Central memory CD8-positive, alpha-beta T cell (primary cell): Measurements from ENCODE around the gene COMMD10.
A peak's percentile ranks its signal among the peaks of the same experiment; 100 is the strongest.

Experiments used
- ATAC-seq: fragments of 150-1000 bp; cut with Tn5 transposase; replicated peaks from 2 replicates; pipeline ENCODE4 v1.10.0; 2022; ENCODE audit warnings: mild to moderate bottlenecking, moderate FRiP score, moderate number of reproducible peaks; ENCODE audit not compliant: poor library complexity, severe bottlenecking; ENCODE audit errors: extremely low read depth
- DNase-seq, 2 donors: peaks; one replicate each; pipeline ENCODE4 v3.0.0; 2021; ENCODE audit warnings: low spot score in 2 of 2
- H3K27ac Mint-ChIP-seq: one replicate; pipeline ENCODE4 v1.8.0; 2022; ENCODE audit warnings: low read depth, mild to moderate bottlenecking, moderate library complexity, mixed read lengths
- H3K27me3 Mint-ChIP-seq: one replicate; pipeline ENCODE4 v1.8.0; 2022; ENCODE audit warnings: mixed read lengths
- H3K36me3 Mint-ChIP-seq: one replicate; pipeline ENCODE4 v1.8.0; 2022; ENCODE audit warnings: mild to moderate bottlenecking, moderate library complexity, mixed read lengths; ENCODE audit not compliant: insufficient read depth
- H3K4me1 Mint-ChIP-seq: one replicate; pipeline ENCODE4 v1.8.0; 2022; ENCODE audit warnings: mixed read lengths
- H3K4me3 Mint-ChIP-seq: one replicate; pipeline ENCODE4 v1.8.0; 2022; ENCODE audit warnings: mild to moderate bottlenecking, moderate library complexity, mixed read lengths
- H3K9me3 Mint-ChIP-seq: one replicate; pipeline ENCODE4 v1.8.0; 2022; ENCODE audit warnings: mixed read lengths

The COMMD10 gene

GRCh38 chr5:116305899-116306298 is 221.1 kb downstream of the COMMD10 start:
- H3K27ac Mint-ChIP-seq, result no peak overlapping the region
- peaks cover 16% of the 10 kb centered on the region for H3K36me3 Mint-ChIP-seq
- H3K9me3 Mint-ChIP-seq, result peaks cover 26% of the 10 kb centered on the region
- H3K4me1 Mint-ChIP-seq, result peaks cover 1% of the 10 kb centered on the region
- H3K4me3 Mint-ChIP-seq, result no peak overlapping the region
- no peak for ATAC-seq
- H3K27me3 Mint-ChIP-seq, result no peaks in the 10 kb centered on the region
- DNase-seq, result no peak

GRCh38 chr5:116306846-116307245 is 222.0 kb downstream of the COMMD10 start:
- DNase-seq, result no peak
- Mint-ChIP-seq H3K27me3 (no peaks in the 10 kb centered on the region), H3K4me3 (no peak overlapping the region)

DNA sequence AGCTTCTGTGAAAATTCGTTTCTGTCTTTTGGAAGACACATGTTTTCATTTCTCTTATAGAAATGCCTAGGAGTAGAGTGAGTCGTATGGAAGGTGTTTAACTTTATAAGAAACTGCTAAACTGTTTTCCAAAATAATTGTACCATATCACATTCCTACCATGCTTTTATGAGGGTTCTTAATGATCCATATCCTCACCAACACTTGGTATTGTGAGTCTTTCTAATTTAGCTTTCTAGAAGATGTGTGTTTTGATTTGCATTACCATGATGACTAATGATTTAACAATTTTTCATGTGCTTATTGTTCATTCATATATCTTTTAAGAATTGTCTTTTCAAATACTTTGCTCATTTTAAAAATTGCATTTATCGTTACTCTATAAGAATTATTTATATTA is 223.6 kb downstream of the COMMD10 start:
- no peaks in the 10 kb centered on the region for H3K27me3 Mint-ChIP-seq
- DNase-seq (no peak), ATAC-seq (no peak)
- H3K27ac Mint-ChIP-seq, result no peak overlapping the region
- peaks cover 12% of the 10 kb centered on the region for H3K4me1 Mint-ChIP-seq
- H3K9me3 Mint-ChIP-seq, result peaks cover 26% of the 10 kb centered on the region
- H3K36me3 Mint-ChIP-seq, result peaks cover 10% of the 10 kb centered on the region
- H3K4me3 Mint-ChIP-seq, result no peak overlapping the region

More at GRCh38 chr5:116306846-116307245, 222.0 kb downstream of the COMMD10 start:
- peaks cover 15% of the 10 kb centered on the region for H3K36me3 Mint-ChIP-seq
- no peak for ATAC-seq
- H3K27ac Mint-ChIP-seq, result no peak overlapping the region
- H3K9me3 Mint-ChIP-seq, result peaks cover 26% of the 10 kb centered on the region
- peaks cover 6% of the 10 kb centered on the region for H3K4me1 Mint-ChIP-seq

DNA sequence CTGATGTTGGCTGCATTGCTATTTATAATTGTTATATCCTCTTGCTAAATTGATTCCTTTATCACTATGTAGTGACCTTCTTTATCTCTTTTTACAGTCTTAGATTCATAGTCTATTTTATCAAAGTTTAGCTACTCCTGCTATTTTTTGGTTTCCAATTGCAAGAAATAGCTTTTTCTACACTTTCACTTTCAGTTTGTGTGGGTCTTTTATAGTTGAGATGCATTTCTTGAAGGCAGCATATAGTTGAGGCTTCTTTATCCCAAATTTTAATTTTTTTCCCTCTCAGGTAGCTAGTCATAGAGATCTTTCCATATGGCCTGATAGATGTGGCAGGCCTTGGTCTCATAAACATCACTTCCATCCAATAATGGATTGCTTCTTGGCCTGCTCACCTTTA is 228.5 kb downstream of the COMMD10 start:
- H3K4me3 Mint-ChIP-seq, result peak overlapping the region; percentile 21
- DNase-seq (no peak), ATAC-seq (no peak)
- no peaks in the 10 kb centered on the region for H3K27me3 Mint-ChIP-seq
- peaks cover 16% of the 10 kb centered on the region for H3K9me3 Mint-ChIP-seq
- peaks cover 15% of the 10 kb centered on the region for H3K4me1 Mint-ChIP-seq
- H3K36me3 Mint-ChIP-seq, result peaks cover 9% of the 10 kb centered on the region
- peak overlapping the region; percentile 80 for H3K27ac Mint-ChIP-seq

GRCh38 chr5:116315531-116315930 is 230.7 kb downstream of the COMMD10 start:
- DNase-seq (no peak), ATAC-seq (no peak)
- H3K27me3 Mint-ChIP-seq, result no peaks in the 10 kb centered on the region
- H3K36me3 Mint-ChIP-seq, result peaks cover 10% of the 10 kb centered on the region
- H3K4me1 Mint-ChIP-seq, result peaks cover 15% of the 10 kb centered on the region
- H3K4me3 Mint-ChIP-seq, result no peak overlapping the region
- H3K9me3 Mint-ChIP-seq, result peaks cover 18% of the 10 kb centered on the region
- H3K27ac Mint-ChIP-seq, result no peak overlapping the region

GRCh38 chr5:116318091-116318854 is 233.4 kb downstream of the COMMD10 start:
- Mint-ChIP-seq H3K27me3 (no peaks in the 10 kb centered on the region), H3K36me3 (peaks cover 11% of the 10 kb centered on the region), H3K9me3 (peaks cover 18% of the 10 kb centered on the region), H3K4me1 (peaks cover 4% of the 10 kb centered on the region), H3K27ac (no peak overlapping the region), H3K4me3 (no peak overlapping the region)
- DNase-seq (no peak), ATAC-seq (no peak)

- no peaks in the 10 kb centered on the region for H3K27me3 Mint-ChIP-seq
- no peak overlapping the region for H3K27ac Mint-ChIP-seq
- ATAC-seq, result no peak
- no peaks in the 10 kb centered on the region for H3K4me1 Mint-ChIP-seq
- H3K4me3 Mint-ChIP-seq, result no peak overlapping the region
- peaks cover 18% of the 10 kb centered on the region for H3K9me3 Mint-ChIP-seq
- peaks cover 11% of the 10 kb centered on the region for H3K36me3 Mint-ChIP-seq
- DNase-seq, result no peak
These were observed 235.7 kb downstream of the COMMD10 start for GRCh38 chr5:116320486-116320885.

DNA sequence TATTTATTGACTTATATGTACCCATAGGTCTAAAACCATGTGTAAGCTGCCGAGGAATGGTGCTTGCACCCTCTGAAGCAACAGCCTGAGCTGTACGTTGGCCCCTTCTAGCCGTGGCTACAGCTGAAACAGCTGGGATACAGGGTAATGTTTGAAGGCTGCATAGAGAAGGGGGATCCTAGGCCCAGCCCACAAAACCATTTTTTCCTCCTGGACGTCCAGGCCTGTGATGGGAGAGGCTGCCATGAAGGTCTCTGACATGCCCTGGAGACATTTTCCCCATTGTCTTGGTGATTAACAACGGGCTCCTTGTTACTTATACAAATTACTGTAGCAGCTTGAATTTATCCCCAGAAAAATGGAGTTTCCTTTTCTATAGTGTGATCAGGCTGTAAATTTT is 244.7 kb downstream of the COMMD10 start:
- Mint-ChIP-seq H3K4me1 (no peaks in the 10 kb centered on the region), H3K27ac (no peak overlapping the region), H3K4me3 (no peak overlapping the region), H3K9me3 (peaks cover 33% of the 10 kb centered on the region), H3K36me3 (peaks cover 4% of the 10 kb centered on the region), H3K27me3 (no peaks in the 10 kb centered on the region)
- ATAC-seq (no peak), DNase-seq (no peak)

DNA sequence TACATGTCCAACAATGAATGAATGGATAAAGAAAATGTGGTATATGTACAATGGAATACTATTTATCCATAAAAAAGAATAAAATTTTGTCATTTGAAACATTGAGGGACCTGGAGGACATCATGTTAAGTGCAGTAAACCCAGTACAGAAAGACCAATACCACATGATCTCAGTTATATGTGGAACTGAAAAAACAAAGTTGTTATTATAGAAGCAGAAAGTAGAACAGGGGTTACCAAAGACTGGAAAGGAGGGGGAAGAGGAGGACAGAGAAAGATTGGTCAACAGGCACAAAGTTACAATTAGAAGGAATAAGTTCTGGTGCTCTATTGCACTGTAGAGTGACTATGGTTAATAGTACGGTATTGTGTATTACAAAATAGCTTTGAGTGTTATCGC is 256.0 kb downstream of the COMMD10 start:
- peaks cover 10% of the 10 kb centered on the region for H3K9me3 Mint-ChIP-seq
- no peak overlapping the region for H3K4me3 Mint-ChIP-seq
- H3K4me1 Mint-ChIP-seq, result no peaks in the 10 kb centered on the region

More for the DNA sequence above, 256.0 kb downstream of the COMMD10 start:
- DNase-seq (no peak), ATAC-seq (no peak)
- H3K27ac Mint-ChIP-seq, result no peak overlapping the region
- H3K27me3 Mint-ChIP-seq, result no peaks in the 10 kb centered on the region
- H3K36me3 Mint-ChIP-seq, result no peaks in the 10 kb centered on the region
